HL-60 (cell line): ENCODE data around the gene TBCCD1.
"Not testable (repeated sequence)": the region's sequence is repeated elsewhere in the genome, so short reads cannot be mapped to it uniquely, and the experiment has no call there.

Source experiments
- DNase-seq, 2 experiments: peaks; one replicate each; pipeline ENCODE4 v3.0.0-alpha.2; 2010 to 2020; ENCODE audit warnings: low read depth in 1 of 2, low spot score in 1 of 2
- H3K27ac ChIP-seq: fragments of 250-450 bp; sonication (Bioruptor Pico); replicated peaks from 2 replicates; pipeline ENCODE4 v1.5.1; 2020; ENCODE audit warnings: mild to moderate bottlenecking, moderate library complexity
- H3K27me3 ChIP-seq: fragments of 250-450 bp; sonication (Bioruptor Pico); 2 replicates; pipeline ENCODE4 v1.5.1; 2021; ENCODE audit warnings: mild to moderate bottlenecking, moderate library complexity; ENCODE audit not compliant: insufficient read depth, poor library complexity, severe bottlenecking
- H3K4me3 ChIP-seq: replicated peaks from 2 replicates; pipeline ENCODE4 v1.5.1; 2011; ENCODE audit warnings: mild to moderate bottlenecking, control low read depth, low read length; ENCODE audit not compliant: insufficient read depth
- CTCF ChIP-seq: IDR thresholded peaks from one replicate; pipeline ENCODE4 v1.5.1; 2011; ENCODE audit warnings: low read length, control low read depth, inconsistent platforms; ENCODE audit not compliant: insufficient read depth
- GABPA ChIP-seq: IDR thresholded peaks from 2 replicates; pipeline ENCODE4 v1.6.1; 2012; ENCODE audit warnings: low read depth
- POLR2AphosphoS5 ChIP-seq: IDR thresholded peaks from 2 replicates; pipeline ENCODE4 v1.6.1; 2012; ENCODE audit warnings: low read depth
- REST ChIP-seq: IDR thresholded peaks from 2 replicates; pipeline ENCODE4 v1.6.1; 2012; ENCODE audit warnings: low read depth; ENCODE audit not compliant: insufficient replicate concordance
- SPI1 ChIP-seq: IDR thresholded peaks from 2 replicates; pipeline ENCODE4 v1.6.1; 2012; ENCODE audit warnings: low read depth, mild to moderate bottlenecking, borderline replicate concordance

The TBCCD1 gene

GRCh38 chr3:186502966-186503712 is 64.0 kb downstream of the TBCCD1 start:
- no peak for DNase-seq
- H3K4me3 ChIP-seq: no peak overlapping the region
- no peak overlapping the region for H3K27ac ChIP-seq
- no peak for TF ChIP-seq POLR2AphosphoS5
- TF ChIP-seq GABPA: no peak
- no peak for TF ChIP-seq SPI1
- TF ChIP-seq REST: no peak
- TF ChIP-seq CTCF: no peak
- H3K27me3 ChIP-seq: no peaks in the 10 kb centered on the region

- H3K27ac ChIP-seq: no peak overlapping the region
- TF ChIP-seq GABPA: no peak
- no peak for TF ChIP-seq CTCF
- TF ChIP-seq POLR2AphosphoS5: no peak
- TF ChIP-seq SPI1: no peak
- TF ChIP-seq REST: no peak
- H3K4me3 ChIP-seq: no peak overlapping the region
- DNase-seq: peak in 1 of 2 experiments; percentile 19
- H3K27me3 ChIP-seq: no peaks in the 10 kb centered on the region
Observed at GRCh38 chr3:186502138-186502948, 64.8 kb downstream of the TBCCD1 start.

- peak; percentile 26; the same call in 1 of the 2 replicates for TF ChIP-seq SPI1
- not testable (repeated sequence) for DNase-seq, H3K4me3 ChIP-seq, H3K27me3 ChIP-seq, H3K27ac ChIP-seq
Observed at GRCh38 chr3:186499949-186500348, 67.2 kb downstream of the TBCCD1 start.

- not testable (repeated sequence) for DNase-seq, H3K27ac ChIP-seq, H3K27me3 ChIP-seq, H3K4me3 ChIP-seq
Observed at GRCh38 chr3:186498022-186498421, 69.1 kb downstream of the TBCCD1 start.
